Activated CD8-positive, alpha-beta memory T cell treated with anti-CD3 and anti-CD28 coated beads for 24 hours (primary cell): ENCODE data around the gene ATP1B1.
"Not testable (repeated sequence)": the region's sequence is repeated elsewhere in the genome, so short reads cannot be mapped to it uniquely, and the experiment has no call there.

Experiments
- DNase-seq: peaks from one replicate; pipeline ENCODE4 v3.0.0-alpha.2; 2020

ATP1B1 gene

DNA sequence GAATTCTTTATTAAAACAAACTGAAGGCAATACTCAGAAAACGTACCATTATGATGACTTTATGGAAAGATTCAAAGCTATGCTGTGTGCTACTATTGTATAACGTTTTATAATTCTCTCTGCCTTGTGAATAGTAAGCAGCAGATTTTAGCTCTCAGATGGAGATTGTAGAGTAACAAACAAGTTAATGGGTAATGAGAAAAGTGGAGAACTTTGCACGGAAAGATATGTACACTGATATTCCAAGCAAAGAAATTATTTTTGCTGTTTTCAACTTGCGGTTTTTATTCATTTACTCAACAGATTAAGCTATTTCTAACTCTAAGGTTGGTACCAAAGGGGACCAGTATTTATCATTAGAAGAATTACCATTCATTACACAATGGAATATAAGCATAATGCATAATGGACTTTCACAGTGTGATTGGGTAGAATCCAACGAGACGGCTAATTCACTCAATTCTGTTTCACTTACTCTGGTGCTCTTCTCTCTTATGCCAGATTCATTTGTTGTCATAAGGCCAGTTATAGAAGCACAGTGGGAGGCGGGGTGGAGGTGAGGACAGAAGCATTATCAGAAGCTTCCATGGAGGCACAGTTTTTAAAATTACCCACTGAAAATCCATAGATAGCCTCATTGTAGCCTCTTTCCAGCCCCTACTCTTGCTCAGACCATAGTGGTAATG, 38.6 kb downstream of the ATP1B1 start:
- DNase-seq = no peak

DNA sequence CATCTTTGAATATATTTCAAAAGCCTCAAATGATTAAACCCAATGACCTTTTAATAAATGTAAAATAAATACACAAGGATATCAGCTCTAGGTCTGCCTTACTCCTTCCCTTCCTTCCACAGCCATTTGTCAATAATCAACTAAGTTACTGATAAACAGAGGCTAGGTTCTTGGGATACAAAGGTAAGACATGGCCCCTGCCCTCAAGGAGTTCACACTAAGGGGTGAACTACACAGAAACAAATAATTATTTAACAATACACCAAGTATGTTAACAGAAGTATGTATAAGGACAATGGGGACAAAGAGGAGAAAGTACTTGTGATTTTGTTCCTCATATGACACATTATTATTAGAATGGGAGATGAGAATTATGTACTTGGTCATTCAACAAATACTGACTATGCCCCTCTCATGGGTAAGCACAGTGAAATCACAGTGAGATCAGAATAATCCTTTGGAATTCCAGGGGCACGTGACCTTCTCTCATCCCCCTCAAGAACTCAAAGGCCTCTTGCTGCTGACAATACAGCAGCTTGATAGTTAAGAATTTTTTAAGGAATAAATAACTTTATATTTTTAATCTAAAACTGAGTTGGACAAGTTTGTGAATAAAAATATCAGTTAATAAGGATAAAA, 40.2 kb downstream of the ATP1B1 start:
- no peak for DNase-seq

DNA sequence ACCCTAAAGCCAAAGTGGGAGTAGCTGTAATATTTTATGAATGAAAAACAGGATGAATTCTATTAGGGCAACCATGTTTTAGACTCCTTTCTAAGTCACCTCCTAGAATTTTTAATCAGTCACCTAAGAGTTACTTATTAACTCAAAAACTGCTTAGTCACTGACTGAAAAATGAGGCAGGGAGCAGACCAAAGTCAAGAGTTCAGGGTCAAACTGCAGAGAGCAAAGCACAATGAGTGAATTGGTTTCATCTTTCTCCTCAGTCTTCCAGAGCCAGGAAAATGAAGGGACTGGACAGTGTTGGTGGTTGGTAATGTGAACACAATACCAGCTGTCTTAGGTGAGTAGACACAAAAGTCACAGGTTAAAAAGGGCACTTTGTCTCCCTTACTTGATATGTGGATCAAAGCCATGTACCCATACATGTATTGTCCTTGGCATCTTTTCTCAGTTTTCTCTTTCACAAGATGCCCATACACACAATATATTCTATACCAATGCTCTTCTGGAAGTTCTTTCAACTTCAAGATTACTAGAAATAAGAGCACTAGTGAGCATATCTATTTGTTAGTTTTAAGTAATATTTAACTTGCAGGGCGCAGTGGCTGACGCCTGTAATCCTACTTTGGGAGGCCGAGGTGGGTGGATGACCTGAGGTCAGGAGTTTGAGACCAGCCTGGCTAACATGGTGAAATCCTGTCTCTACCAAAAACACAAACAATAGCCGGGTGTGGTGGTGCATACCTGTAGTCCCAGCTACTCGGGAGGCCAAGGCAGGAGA, 42.2 kb downstream of the ATP1B1 start:
- DNase-seq = no peak

DNA sequence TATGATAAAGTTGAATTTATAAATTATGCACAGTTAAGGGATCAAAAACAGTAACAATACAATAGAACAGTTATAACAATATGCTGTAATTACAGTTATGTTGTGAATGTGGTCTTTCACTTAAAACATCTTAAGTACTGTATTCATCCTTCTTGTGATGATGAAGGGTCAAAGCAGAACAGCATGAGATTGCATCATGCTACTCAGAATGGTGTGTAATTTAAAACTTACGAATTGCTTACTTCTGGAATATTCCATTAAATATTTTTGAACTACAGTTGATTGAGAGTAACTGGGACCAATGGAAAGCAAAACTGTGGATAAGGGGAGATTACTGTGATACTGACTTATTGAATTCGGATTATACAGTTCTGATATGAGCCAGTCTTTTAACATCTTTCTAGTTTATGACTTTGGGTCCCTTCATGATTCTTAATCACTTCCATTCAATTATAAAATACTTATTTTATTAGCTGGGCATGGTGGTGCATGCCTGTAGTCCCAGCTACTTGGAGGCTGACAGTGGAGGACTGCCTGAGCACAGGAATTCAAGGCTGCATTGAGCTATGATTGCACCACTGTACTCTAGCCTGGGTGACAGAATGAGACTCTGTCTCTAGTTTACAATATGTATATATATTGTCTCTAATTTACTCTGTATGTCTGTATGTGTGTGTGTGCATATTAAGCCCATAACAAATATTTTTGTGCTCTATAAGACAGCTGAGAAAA, 43.2 kb downstream of the ATP1B1 start:
- no peak for DNase-seq

DNA sequence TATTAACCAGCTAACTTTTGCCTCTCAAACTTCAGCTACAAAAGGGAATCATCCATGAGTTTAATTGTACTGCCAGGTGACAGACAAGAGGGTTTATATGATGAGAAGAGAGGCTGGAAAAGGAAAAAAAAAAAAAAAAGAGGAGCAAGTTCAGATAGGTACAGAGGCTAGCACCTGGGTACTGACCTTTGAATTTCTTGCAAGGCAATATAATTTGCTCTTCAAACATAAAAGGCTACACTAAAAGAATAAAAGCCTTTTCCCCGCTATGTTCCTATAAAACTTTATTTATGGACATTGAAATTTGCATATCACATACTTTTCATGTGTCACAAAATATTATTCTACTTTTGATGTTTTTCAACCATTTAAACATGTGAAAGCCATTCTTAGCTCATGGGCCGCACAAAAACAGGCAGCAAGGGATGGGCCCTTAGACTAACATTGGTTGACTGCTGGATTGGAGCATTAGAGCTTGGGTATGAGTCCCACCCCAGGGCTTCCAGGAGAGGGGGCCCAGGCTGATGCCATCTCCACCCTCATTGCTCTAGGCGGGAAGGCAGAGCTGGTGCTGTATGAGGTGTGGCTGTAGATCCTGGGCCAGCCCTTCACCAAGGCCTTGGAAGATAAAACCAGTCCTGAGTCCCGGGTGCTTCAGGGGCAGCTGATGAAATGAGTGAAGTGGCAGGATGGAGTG, 44.3 kb downstream of the ATP1B1 start:
- no peak for DNase-seq

DNA sequence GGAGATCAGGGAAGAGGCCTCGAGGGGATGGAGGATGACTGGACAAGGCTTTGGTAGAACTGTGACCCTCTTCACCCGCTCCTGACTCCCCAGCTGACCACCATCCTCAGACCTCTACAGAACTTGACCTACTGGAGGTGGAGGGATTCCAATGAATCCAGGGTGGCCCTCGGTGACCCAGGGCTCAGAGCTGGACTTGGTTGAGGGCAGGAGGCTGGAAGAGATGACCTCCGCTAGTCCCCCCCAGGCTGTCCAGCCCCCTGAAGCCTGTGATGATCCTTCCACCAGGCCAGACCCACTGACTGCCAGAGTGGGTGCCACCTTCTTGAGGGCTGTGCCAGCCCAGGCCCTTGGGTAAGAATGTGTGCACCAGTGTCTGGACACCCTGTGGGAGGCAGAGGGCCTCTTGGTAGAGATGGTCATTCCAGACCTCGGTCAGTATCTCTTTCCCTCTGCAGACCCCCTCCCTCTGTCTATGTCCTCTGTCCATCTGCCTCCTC, 44.9 kb downstream of the ATP1B1 start:
- no peak for DNase-seq

DNA sequence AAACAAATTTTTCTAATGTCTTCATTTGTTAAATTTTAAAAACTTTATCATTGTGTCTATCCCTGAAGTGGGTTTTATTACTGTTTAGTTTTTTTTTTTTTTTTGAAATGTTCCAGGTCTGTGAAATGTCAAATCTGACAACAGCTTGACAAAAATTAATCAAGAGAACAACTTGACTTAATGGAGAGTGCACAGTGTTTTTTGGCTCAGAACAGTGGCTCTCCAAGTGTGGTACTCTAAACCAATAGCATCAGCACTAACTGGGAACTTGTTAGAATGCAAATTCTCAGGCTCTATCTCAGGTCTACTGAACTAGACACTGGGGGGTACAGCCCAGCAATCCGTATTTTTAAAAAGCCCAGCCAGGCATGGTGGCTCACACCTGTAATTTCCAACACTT, 49.2 kb downstream of the ATP1B1 start:
- no peak for DNase-seq

DNA sequence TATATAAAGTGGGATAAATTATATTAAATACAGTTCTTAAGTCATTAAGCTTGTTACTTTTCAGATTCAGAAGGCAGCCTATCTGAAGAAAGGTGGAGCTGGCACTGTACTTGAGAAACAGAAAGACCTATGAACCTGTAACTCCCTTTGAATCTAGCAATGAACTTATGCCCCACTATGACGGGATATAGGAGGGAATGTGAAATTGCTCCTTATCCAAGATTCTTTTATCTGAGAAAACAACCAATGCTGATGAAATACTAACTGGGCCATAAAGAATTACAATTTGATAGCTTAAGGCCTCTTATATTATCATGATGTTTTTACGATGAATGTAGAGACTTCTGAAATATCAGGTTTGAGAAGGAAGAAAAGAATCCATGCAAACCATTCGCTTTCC, 50.1 kb downstream of the ATP1B1 start:
- no peak for DNase-seq

DNA sequence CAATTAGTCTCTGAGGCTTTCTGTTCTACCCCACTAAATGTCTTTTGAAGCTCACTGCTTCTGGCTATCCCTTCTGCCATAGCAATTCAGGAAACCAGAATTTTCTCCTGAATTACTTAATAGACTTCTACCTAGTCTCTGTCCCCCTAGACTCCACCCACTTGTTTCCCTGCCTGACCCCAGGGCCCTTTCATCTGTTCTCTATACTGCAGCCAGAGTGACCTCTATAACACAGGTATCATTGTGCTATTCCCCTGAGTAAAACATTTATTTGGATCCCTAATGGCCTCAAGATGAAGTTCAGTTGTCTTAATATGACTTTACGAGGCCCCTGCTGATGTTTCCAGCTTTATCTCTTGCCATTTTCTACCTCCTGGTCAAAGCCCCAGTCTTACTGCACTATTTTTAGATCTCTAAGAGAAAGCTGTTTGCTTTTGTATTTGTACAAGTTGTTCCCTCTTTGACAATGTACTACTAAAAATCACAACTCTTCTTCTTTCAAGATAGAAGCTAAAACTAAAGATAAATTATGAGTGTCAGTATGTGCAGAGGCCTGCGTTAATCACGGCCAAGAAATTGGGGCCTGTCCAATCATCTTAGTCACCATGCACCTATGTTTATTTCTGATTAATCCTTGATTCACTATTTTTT, 54.5 kb downstream of the ATP1B1 start:
- DNase-seq = no peak

DNA sequence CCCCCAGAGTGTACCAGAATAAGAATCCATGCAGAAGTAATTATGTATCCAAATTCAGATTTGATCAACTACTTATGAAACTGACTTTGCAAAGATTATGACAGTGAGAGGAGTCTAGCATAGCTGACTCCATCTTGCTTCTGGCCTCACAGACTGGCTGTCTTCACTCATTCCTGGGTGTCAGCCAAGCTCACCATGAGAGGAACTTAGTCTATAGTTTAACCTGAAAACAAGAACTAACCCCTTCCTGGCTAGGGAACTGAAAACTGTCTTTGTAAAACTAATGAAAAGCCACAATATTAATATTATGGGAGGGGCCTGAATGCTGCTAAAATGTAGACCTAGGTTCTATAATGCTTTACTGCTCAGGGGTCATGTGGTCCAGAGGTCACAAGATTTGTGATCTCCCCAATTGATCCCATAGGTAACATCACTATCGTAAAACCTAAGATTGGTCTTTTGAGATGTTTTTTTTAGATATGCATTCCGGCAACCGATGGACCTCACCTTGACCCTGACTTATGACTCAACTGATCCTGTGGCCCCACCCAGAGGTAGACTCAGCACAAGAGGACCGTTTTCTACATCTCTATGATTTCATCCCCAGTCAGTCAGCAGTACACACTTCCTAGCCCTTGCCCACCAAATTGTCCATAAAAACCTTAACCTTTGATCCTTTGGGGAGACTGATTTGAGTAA, 55.2 kb downstream of the ATP1B1 start:
- no peak for DNase-seq

DNA sequence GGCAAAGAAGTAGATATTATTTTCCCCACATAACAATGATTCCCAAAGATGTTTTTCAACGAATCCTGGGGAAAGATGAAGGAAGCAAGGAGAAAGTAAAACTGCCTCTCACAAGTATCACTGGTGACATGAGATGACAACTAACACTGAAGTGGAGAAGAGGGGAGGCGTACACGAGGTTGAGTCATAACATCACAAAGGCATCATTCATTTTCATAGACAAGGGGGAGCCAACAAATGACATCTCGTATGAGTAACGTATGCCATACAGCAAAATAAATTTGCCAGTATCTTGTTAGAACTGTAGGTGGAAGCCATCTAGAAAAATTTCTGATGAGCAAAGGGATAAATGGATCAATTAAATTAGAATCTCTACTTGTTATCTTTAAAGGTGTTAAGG, 56.6 kb downstream of the ATP1B1 start:
- no peak for DNase-seq

DNA sequence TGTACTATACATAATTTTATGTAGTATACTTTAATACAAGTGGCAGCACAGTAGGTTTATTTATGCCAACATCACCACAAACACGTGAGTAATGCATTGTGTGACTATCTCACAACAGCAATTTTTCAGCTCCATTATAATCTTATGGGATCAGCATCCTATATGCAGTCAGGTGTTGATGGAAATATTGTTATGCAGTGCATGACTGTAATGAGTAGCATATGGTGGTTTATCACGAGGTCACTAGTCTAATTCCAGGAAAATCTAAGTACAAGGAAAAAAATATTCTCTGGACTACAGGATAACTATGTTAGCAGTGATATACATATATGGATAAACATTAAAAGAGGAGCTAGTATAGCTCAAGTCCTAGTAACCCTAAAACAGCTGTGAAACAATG, 69.0 kb downstream of the ATP1B1 start:
- no peak for DNase-seq

DNA sequence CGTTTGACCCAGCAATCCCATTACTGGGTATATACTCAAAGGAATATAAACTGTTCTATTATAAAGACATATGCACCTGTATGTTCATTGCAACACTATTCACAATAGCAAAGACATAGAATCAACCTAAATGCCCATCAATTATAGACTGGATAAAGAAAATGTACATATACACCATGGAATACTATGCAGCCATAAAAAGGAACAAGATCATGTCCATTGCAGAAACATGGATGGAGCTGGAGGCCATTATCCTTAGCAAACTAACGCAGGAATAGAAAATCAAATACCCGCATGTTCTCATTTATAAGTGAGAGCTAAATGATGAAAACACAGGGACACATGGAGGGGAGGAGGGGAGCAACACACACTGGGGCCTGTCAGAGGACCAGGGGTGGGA, 72.9 kb downstream of the ATP1B1 start:
- not testable (repeated sequence) for DNase-seq

DNA sequence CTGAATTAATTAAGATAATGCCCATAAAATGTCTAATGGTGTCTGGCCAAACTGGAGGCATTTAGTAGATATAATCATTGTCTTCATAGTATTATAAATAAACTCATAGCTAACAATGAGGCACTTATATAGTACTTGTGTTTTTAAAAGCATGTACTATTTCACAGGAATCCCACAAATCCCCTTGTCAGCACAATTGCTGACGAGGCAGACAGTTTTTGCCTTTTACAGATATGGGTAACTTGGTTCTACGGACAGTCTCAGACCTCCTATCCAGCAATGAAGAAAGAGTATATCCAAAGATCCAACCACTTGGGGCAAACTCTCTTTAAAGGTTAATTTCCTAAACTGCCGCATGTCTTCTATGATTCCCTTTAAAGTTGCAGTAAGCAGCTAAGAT, 73.7 kb downstream of the ATP1B1 start:
- no peak for DNase-seq
